ENCODE measurements around the gene ADARB1. TPM values are rescaled to one million over a fixed set of nuclear protein-coding genes. Genes with fewer than 3 reads are reported as not detected.

ADARB1 gene, protein sequence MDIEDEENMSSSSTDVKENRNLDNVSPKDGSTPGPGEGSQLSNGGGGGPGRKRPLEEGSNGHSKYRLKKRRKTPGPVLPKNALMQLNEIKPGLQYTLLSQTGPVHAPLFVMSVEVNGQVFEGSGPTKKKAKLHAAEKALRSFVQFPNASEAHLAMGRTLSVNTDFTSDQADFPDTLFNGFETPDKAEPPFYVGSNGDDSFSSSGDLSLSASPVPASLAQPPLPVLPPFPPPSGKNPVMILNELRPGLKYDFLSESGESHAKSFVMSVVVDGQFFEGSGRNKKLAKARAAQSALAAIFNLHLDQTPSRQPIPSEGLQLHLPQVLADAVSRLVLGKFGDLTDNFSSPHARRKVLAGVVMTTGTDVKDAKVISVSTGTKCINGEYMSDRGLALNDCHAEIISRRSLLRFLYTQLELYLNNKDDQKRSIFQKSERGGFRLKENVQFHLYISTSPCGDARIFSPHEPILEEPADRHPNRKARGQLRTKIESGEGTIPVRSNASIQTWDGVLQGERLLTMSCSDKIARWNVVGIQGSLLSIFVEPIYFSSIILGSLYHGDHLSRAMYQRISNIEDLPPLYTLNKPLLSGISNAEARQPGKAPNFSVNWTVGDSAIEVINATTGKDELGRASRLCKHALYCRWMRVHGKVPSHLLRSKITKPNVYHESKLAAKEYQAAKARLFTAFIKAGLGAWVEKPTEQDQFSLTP
- total RNA-seq = 10 to 100 TPM; 12.1 to 32.4 (median 14.4) TPM

DNA sequence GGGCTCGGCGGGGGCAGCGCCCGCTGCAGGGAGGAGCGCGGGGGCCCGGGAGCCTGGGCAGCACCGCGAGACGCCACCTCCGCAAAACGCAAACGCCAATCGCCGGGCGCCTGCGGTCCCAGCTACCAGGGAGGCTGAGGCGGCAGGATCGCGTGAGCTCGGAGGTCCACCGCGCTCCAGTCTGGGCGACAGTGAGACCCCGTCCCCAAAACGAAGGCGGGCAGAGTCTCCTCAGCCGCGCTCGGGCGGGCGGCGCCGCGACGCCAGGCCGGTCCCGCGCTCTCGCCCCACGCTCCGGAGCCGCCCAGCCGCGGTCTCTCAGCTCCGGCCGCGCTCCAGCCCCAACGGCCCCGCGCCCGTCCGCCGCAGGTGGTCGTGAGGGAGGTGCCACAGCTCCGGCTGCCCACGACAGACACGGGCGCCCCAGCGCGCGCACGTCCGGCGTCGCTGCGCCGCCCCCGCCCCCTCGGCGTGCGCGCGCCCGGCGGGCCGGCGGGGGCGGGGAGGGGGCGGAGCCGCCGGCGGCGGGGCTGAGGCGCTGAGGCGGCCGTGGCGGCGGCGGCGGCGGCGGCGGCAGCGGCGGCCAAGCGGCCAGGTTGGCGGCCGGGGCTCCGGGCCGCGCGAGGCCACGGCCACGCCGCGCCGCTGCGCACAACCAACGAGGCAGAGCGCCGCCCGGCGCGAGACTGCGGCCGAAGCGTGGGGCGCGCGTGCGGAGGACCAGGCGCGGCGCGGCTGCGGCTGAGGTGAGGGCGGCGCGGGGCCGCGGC is at the start of gene ADARB1:
ADARB1 (plus strand) TSS at position 533 of the 770 bp plus-strand sequence. CDS start 97,077 bp downstream, outside the sequence.
- TF ChIP-seq, protein P1, sequence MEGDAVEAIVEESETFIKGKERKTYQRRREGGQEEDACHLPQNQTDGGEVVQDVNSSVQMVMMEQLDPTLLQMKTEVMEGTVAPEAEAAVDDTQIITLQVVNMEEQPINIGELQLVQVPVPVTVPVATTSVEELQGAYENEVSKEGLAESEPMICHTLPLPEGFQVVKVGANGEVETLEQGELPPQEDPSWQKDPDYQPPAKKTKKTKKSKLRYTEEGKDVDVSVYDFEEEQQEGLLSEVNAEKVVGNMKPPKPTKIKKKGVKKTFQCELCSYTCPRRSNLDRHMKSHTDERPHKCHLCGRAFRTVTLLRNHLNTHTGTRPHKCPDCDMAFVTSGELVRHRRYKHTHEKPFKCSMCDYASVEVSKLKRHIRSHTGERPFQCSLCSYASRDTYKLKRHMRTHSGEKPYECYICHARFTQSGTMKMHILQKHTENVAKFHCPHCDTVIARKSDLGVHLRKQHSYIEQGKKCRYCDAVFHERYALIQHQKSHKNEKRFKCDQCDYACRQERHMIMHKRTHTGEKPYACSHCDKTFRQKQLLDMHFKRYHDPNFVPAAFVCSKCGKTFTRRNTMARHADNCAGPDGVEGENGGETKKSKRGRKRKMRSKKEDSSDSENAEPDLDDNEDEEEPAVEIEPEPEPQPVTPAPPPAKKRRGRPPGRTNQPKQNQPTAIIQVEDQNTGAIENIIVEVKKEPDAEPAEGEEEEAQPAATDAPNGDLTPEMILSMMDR (IDR thresholded peaks at IDR 0.05; ENCODE audit: low read depth) = no peak

GRCh38 chr21:45026066-45026745 is 48.2 kb upstream of the ADARB1 start:
- TF ChIP-seq, protein P1 (IDR thresholded peaks at IDR 0.05; ENCODE audit: low read depth) = no peak

- TF ChIP-seq, protein P1 (IDR thresholded peaks at IDR 0.05; ENCODE audit: low read depth) = no peak
Measured at GRCh38 chr21:45026826-45027225, 47.6 kb upstream of the ADARB1 start.

GRCh38 chr21:45027241-45028196 is 46.9 kb upstream of the ADARB1 start:
- TF ChIP-seq, protein P1 (IDR thresholded peaks at IDR 0.05; ENCODE audit: low read depth) = no peak

GRCh38 chr21:45029298-45029947 is 45.0 kb upstream of the ADARB1 start:
- TF ChIP-seq, protein P1 (IDR thresholded peaks at IDR 0.05; ENCODE audit: low read depth) = no peak
